GM13976 (cell line): ENCODE measurements around the gene IRF9.

ENCODE experiments used
- DNase-seq: peaks from one replicate; pipeline ENCODE4 v3.0.0; 2012; ENCODE audit warnings: low spot score
- CTCF ChIP-seq: IDR thresholded peaks from 2 replicates; pipeline ENCODE4 v1.5.1; 2012; ENCODE audit warnings: borderline replicate concordance, mild to moderate bottlenecking; ENCODE audit not compliant: insufficient read depth; ENCODE audit errors: extremely low read depth, missing control alignments, control extremely low read depth
- in situ Hi-C: fragments of 300-500 bp; cut with MboI; formaldehyde crosslinking; loops from one replicate; pipeline ENCODE4 v1.12.0; 2022; ENCODE audit warnings: low sequenced_read_pairs, mixed read lengths, inconsistent platforms; ENCODE audit not compliant: unreplicated experiment

IRF9 gene

GRCh38 chr14:24147761-24148428 is 13.2 kb upstream of the IRF9 start:
- TF ChIP-seq CTCF: no peak
- no peak for DNase-seq
- in situ Hi-C loops: no loop called here

GRCh38 chr14:24149302-24149969 is 11.6 kb upstream of the IRF9 start:
- no peak for DNase-seq
- in situ Hi-C loops: no loop called here

GRCh38 chr14:24150061-24150460 is 11.0 kb upstream of the IRF9 start:
- no peak for DNase-seq

More at GRCh38 chr14:24149302-24149969, 11.6 kb upstream of the IRF9 start:
- no peak for TF ChIP-seq CTCF

DNA sequence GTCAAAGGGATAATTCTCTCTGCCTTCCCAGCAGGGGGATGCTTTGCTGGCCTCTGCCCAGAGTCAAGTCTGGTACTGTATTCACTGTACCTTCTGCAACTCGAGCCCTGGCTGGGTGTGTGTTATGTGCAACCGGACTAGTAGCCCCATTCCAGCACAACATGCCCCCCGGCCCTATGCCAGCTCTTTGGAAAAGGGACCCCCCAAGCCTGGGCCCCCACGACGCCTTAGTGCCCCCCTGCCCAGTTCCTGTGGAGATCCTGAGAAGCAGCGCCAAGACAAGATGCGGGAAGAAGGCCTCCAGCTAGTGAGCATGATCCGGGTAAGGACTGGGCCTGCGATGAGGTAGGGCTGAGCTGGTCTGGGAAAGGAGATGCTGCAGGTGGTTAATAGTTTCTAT is 10.5 kb upstream of the IRF9 start:
- in situ Hi-C loops: no loop called here
- no peak for TF ChIP-seq CTCF
- no peak for DNase-seq

More at GRCh38 chr14:24150061-24150460, 11.0 kb upstream of the IRF9 start:
- TF ChIP-seq CTCF: no peak
- in situ Hi-C loops: no loop called here

DNA sequence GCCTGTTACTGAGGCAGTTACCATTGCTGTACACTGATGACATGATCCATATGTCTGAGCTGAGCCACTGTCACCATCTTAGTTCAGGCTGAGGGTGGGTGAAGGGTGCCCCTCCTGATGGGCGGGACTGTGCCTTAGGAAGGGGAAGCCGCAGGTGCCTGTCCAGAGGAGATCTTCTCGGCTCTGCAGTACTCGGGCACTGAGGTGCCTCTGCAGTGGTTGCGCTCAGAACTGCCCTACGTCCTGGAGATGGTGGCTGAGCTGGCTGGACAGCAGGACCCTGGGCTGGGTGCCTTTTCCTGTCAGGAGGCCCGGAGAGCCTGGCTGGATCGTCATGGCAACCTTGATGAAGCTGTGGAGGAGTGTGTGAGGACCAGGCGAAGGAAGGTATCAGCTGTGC is 10.1 kb upstream of the IRF9 start:
- in situ Hi-C loops: no loop called here

DNA sequence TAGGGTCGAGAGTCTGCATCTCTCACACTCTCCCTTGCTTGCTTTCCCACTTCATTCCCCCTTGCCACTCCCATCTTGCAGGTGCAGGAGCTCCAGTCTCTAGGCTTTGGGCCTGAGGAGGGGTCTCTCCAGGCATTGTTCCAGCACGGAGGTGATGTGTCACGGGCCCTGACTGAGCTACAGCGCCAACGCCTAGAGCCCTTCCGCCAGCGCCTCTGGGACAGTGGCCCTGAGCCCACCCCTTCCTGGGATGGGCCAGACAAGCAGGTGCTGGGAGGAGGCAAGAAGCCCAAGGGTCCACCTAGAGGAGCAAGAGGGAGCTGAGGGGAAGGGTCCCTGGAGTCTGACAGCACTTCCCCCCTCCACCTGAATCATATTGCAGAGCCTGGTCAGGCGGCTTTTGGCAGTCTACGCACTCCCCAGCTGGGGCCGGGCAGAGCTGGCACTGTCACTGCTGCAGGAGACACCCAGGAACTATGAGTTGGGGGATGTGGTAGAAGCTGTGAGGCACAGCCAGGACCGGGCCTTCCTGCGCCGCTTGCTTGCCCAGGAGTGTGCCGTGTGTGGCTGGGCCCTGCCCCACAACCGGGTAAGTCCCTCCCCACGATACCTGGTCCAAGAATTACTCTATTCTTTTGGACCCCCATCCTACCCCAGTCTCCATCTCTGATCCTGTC is 9.5 kb upstream of the IRF9 start:
- no peak for DNase-seq
- in situ Hi-C loops: no loop called here
- no peak for TF ChIP-seq CTCF

More for the DNA sequence above, 10.1 kb upstream of the IRF9 start:
- no peak for DNase-seq
- no peak for TF ChIP-seq CTCF
